Renal cortex interstitium (tissue), 11 donors: ENCODE measurements around the gene EPG5. TPM values are rescaled to one million over a fixed set of nuclear protein-coding genes. Genes with fewer than 3 reads are reported as not detected.
"Not testable (repeated sequence)": the region's sequence is repeated elsewhere in the genome, so short reads cannot be mapped to it uniquely, and the experiment has no call there.

Experiments used
- DNase-seq, 11 donors: peaks; one replicate each; pipeline ENCODE4 v3.0.0-alpha.2; 2013; ENCODE audit warnings: low read depth in 9 of 11, low spot score in 4 of 11; ENCODE audit errors: extremely low read depth in 1 of 11
- polyA plus RNA-seq, 3 donors: library from polyadenylated mRNA; unstranded; fragments of 120-200 nt; gene quantifications; one replicate each; pipeline ENCODE4 v1.2.1, GENCODE V29; 2013; ENCODE audit not compliant: insufficient read length in 3 of 3

The EPG5 gene
- polyA plus RNA-seq, 3 donors, result 17.7 to 30.8 (median 24.0) TPM

GRCh38 chr18:45850021-45850420, 117.1 kb downstream of the EPG5 start:
- no peak for DNase-seq

DNA sequence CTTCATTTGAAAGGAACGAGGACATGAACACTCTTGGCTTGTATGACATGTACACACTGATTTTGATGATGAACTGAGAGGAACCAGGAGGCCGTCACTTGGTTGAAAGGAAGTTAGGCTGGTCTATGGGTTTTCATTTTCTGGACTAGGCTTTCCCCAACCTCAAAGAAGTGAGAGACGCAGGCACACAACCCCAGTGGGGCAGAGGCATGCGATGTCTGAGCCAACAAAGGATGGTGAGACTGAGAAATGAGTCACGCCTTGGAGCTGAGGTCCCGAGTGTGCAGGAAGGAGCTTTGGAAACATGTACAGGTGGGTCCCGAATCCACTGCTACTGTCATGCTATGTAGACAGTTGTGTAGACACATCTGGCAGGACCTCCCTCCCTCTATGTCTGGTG, 117.6 kb downstream of the EPG5 start:
- DNase-seq, result no peak

- not testable (repeated sequence) for DNase-seq
Observed at GRCh38 chr18:45848643-45849042, 118.5 kb downstream of the EPG5 start.

DNA sequence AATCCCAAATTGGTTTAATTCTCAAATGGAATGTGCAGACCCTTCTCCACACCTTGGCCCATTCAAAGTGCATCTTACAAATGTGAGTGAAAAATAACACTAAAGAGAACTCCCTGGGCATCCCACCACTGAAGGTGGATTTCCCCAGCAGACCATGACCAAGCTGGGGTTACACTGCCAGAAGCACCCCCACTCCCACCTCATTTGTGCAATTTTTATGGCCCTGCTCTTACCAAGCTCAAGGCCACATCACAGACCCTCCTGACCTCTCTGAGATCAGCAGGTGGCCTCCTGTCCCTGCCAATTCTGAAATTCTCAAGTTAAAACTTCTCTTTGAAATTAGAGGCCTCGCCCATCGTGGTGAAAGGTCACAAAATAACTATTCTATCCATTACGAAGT, 120.0 kb downstream of the EPG5 start:
- DNase-seq, result no peak

- no peak for DNase-seq
Observed at GRCh38 chr18:45845410-45845809, 121.7 kb downstream of the EPG5 start.

GRCh38 chr18:45844938-45845337, 122.2 kb downstream of the EPG5 start:
- DNase-seq, result no peak

DNA sequence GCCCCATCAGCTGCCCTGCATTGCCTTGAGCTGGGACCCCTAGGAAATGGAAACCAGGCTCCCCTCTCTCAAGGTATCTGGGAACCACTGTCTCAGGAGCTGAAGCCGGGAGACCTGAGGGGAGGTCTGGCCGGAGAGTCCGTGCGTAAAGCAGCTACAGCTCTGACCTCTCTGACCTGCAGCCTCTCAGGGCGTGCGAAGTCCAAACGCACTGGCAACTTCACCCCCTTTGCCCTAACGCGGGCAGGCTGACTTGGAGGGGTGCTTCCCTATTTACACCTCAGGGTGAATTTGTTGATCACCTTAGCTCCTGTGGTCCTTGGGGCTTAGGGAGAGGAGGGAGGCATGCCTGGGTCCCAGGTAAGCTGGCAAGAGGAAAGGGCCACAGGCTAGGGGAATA, 124.1 kb downstream of the EPG5 start:
- no peak for DNase-seq

- no peak for DNase-seq
Observed at GRCh38 chr18:45841765-45842442, 125.2 kb downstream of the EPG5 start.

DNA sequence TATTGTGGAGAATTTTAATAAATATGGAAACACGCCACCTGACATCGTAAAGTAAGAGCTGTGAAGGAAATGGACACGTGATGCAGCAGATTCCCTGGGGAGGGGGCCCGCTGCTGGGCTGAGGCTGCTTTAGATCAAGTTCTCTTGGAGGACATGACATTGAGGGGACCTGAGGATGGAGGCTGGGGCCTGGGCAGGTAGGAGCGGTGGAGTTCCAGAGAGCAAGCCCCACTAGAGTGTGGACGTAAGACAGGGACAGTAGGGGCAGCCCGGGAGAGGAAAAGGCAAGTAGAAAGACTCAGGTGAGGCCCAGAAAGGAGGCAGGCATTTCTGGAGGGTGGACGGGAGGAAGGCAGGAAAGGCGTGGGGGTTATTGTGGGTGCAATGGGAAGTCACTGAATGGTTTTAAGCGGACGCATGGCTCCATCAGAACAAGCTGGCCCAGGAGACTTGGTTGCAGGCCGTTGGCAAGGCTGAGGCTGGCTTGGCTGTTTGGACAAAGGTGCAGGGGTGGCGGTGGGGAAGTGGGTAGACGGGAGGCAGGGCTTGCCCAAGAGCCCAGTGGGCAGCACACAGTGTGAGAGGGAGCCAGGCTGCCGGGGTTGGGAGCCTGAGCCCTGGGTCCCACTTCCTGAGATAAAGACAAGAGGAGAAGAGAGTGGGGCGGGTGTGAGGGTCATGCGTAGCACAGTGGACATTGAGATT, 125.9 kb downstream of the EPG5 start:
- no peak for DNase-seq

DNA sequence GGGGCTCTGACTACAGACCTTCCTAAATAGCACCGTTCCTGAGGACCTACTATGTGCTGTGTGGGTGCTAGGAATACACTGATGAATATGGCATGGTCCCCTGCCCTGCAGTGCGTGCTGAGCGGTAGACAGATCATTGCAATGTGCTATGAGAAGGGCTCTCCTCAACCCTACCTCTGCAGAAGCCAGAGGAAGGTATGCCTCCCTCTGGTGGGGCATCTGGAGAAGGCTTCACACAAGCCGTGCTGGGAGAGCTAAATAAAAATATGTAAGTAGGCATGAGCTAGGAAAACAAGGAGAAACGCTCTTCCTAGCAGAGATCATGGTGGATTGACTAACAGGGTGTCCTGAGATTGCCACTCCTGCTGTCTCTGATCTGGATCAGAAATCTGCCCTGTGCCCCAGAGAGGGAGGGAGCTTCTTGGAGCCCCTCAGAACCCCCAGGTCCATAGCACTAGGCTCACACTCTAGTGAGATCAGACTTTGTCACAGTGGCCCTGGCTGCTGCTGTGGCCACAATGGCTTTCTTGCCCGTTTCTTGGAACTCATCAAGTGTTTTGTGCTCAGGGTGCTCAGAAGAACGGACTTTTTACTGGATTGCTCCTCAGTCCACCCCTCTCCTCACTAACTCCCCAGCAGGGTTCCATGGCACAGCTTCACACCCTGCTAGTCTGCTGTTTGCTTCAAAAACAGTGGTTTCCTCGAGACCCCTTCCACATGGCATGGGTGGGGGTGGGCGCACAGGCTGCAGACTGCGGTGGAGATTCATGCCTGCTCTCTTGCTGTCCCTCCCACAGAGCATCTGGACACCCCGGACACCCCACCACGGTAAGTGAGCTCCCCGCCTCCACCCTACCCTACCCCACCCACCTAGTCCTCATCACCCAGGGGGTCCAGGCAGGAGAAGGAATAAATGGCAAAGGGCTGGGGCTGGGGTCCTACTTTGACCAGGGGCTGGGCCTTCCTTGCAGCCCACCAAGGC, 127.4 kb downstream of the EPG5 start:
- no peak for DNase-seq

DNA sequence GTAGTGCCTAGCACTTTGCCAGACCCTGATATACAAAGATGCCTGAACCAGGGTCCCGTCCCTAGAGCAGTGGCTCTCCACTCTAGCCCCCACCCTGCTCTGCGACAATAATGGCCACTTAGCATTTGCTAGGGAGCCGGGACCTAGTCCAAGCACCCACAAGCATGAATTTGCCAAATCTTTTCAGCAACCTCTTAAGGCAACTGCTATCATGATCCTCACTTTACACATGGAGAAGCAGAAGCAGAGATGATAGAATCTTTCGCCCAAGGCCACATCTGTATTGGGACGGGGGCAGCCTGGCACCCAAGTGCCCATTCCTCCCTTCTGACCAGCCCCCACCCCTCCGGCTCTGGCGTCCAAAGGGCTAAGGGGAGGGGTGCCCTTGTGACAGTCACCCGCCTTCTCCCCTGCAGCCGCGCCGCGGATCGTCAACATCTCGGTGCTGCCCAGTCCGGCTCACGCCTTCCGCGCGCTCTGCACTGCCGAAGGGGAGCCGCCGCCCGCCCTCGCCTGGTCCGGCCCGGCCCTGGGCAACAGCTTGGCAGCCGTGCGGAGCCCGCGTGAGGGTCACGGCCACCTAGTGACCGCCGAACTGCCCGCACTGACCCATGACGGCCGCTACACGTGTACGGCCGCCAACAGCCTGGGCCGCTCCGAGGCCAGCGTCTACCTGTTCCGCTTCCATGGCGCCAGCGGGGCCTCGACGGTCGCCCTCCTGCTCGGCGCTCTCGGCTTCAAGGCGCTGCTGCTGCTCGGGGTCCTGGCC, 128.6 kb downstream of the EPG5 start:
- DNase-seq, result no peak

DNA sequence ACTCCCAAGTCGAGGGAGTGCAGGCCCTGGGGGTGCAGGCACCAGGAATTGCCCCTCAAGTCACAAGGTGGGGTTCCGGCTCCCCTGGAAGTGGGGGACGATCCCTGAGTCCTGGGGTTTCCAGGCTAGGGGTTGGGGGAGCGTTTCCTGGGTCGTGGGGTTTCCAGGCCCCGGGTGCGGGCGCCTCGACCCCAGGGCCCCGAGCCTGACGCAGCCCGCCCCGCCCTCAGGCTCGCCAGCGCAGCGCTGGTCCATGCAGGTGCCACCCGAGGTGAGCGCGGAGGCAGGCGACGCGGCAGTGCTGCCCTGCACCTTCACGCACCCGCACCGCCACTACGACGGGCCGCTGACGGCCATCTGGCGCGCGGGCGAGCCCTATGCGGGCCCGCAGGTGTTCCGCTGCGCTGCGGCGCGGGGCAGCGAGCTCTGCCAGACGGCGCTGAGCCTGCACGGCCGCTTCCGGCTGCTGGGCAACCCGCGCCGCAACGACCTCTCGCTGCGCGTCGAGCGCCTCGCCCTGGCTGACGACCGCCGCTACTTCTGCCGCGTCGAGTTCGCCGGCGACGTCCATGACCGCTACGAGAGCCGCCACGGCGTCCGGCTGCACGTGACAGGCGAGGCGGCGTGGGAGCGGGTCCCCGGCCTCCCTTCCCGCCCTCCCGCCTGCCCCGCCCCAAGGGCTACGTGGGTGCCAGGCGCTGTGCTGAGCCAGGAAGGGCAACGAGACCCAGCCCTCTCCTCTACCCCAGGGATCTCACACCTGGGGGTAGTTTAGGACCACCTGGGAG, 129.7 kb downstream of the EPG5 start:
- peak in 2 of 11 donors; percentile 32 to 54 for DNase-seq

GRCh38 chr18:45836242-45837205, 130.6 kb downstream of the EPG5 start:
- no peak for DNase-seq

- no peak for DNase-seq
Observed at GRCh38 chr18:45835057-45835636, 132.0 kb downstream of the EPG5 start.

- DNase-seq, result no peak
Observed at GRCh38 chr18:45834306-45834705, 132.8 kb downstream of the EPG5 start.

GRCh38 chr18:45833846-45834245, 133.3 kb downstream of the EPG5 start:
- DNase-seq, result no peak

- no peak for DNase-seq
Observed at GRCh38 chr18:45830917-45831316, 136.2 kb downstream of the EPG5 start.
